ENCODE measurements around the gene LZTR1.

Gene LZTR1

GRCh38 chr22:20996598-20997535, 14.8 kb downstream of the LZTR1 start:
- no peak overlapping the region for H3K4me3 ChIP-seq (ENCODE audit: low read depth, low read length)
- no peak for DNase-seq (ENCODE audit: low read depth)

GRCh38 chr22:20997536-20998257, 15.6 kb downstream of the LZTR1 start:
- no peak overlapping the region for H3K4me3 ChIP-seq (ENCODE audit: low read depth, low read length)
- no peak for TF ChIP-seq CTCF (conservative IDR thresholded peaks at IDR 0.05; ENCODE audit: low read depth, low read length)

More at GRCh38 chr22:20996598-20997535, 14.8 kb downstream of the LZTR1 start:
- no peak for TF ChIP-seq CTCF (conservative IDR thresholded peaks at IDR 0.05; ENCODE audit: low read depth, low read length)

GRCh38 chr22:20998411-20999336, 16.6 kb downstream of the LZTR1 start:
- no peak for TF ChIP-seq CTCF (conservative IDR thresholded peaks at IDR 0.05; ENCODE audit: low read depth, low read length)
- H3K4me3 ChIP-seq (ENCODE audit: low read depth, low read length) = no peak overlapping the region
- peak; percentile 33 for DNase-seq (ENCODE audit: low read depth)

More at GRCh38 chr22:20997536-20998257, 15.6 kb downstream of the LZTR1 start:
- no peak for DNase-seq (ENCODE audit: low read depth)

GRCh38 chr22:20999350-21000206, 17.5 kb downstream of the LZTR1 start:
- no peak overlapping the region for H3K4me3 ChIP-seq (ENCODE audit: low read depth, low read length)
- no peak for DNase-seq (ENCODE audit: low read depth)
- TF ChIP-seq CTCF (conservative IDR thresholded peaks at IDR 0.05; ENCODE audit: low read depth, low read length) = no peak

- TF ChIP-seq CTCF (conservative IDR thresholded peaks at IDR 0.05; ENCODE audit: low read depth, low read length) = peak; percentile 9
- H3K4me3 ChIP-seq (ENCODE audit: low read depth, low read length) = peak overlapping the region; percentile 86
- DNase-seq (ENCODE audit: low read depth) = peak; percentile 30
Measured at GRCh38 chr22:21000207-21000986, 18.3 kb downstream of the LZTR1 start.

Data from choroid plexus epithelial cell (primary cell).